Activated CD4-positive, alpha-beta memory T cell treated with anti-CD3 and anti-CD28 coated beads for 36 hours (primary cell): ENCODE data around the gene KAZN. TPM values are rescaled to one million over a fixed set of nuclear protein-coding genes. Genes with fewer than 3 reads are reported as not detected.

ENCODE experiments used
- CTCF ChIA-PET: fragments of 350-600 bp; sonication (Branson Sonifier 250); formaldehyde crosslinking; loops from one replicate; lab custom pipeline; 2021; ENCODE audit warnings: antibody characterized with exemption, inconsistent platforms; lab: Charles Lee
- POLR2A ChIA-PET: fragments of 350-600 bp; sonication (Branson Sonifier 250); formaldehyde crosslinking; loops from one replicate; lab custom pipeline; 2021; ENCODE audit warnings: antibody characterized with exemption; lab: Charles Lee
- DNase-seq: peaks from one replicate; pipeline ENCODE4 v3.0.0-alpha.2; 2020
- H3K27ac Mint-ChIP-seq: one replicate; pipeline ENCODE4 v1.8.0; 2021; ENCODE audit warnings: mixed read lengths
- H3K27me3 Mint-ChIP-seq: one replicate; pipeline ENCODE4 v1.8.0; 2021; ENCODE audit warnings: mixed read lengths
- H3K36me3 Mint-ChIP-seq: one replicate; pipeline ENCODE4 v1.8.0; 2021; ENCODE audit warnings: mixed read lengths
- H3K4me1 Mint-ChIP-seq: one replicate; pipeline ENCODE4 v1.8.0; 2021; ENCODE audit warnings: low read depth, mixed read lengths
- H3K4me3 Mint-ChIP-seq: one replicate; pipeline ENCODE4 v1.8.0; 2021; ENCODE audit warnings: mild to moderate bottlenecking, mixed read lengths
- H3K9me3 Mint-ChIP-seq: one replicate; pipeline ENCODE4 v1.8.0; 2021; ENCODE audit warnings: mixed read lengths
- intact Hi-C: fragments of 100-400 bp; cut with micrococcal nuclease; formaldehyde crosslinking; loops from one replicate; pipeline ENCODE4 v1.15.1; 2023
- total RNA-seq, 2 experiments: library from RNA; stranded (reverse); gene quantifications; one replicate each; pipeline ENCODE4 v1.2.3, GENCODE V29; 2021

The KAZN gene
- total RNA-seq, 2 experiments from 2014 or later = 0.31 to 0.33 TPM

DNA sequence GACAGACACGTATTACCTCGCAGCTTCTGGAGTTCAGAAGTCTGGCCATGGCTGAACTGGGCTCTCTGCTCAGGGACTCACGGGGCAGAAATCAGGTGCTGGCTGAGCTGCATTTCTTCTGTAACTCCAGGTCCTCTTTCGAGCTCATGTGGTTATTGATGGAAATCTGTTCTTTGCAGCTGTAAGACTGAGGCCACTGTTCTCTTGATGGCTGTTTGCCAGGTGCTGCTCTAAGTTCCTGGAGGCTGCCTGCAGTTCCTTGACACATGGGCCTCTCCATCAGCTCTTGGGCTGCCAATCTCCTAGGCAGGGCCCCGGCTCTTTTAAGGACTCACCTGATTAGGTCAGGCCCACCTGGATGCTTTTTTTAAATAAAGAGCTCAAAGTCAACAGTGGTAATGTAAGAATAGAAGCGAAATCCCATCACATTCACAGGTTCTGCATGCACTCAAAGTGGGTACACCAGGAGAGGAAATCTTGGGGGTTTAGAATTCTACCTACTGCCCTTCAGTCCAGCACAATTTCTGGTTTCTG, 139.1 kb downstream of the KAZN start:
- CTCF ChIA-PET = no interaction called here
- intact Hi-C loops = no loop called here
- Mint-ChIP-seq H3K9me3 (no peaks in the 10 kb centered on the region), H3K4me1 (no peaks in the 10 kb centered on the region), H3K4me3 (no peak overlapping the region), H3K27ac (no peak overlapping the region), H3K36me3 (no peaks in the 10 kb centered on the region), H3K27me3 (peaks cover 29% of the 10 kb centered on the region)
- no peak for DNase-seq
- POLR2A ChIA-PET = no interaction called here

GRCh38 chr1:14738235-14738634, 139.8 kb downstream of the KAZN start:
- Mint-ChIP-seq H3K36me3 (no peaks in the 10 kb centered on the region), H3K27ac (no peak overlapping the region), H3K27me3 (peaks cover 32% of the 10 kb centered on the region), H3K9me3 (no peaks in the 10 kb centered on the region), H3K4me1 (no peaks in the 10 kb centered on the region), H3K4me3 (no peak overlapping the region)
- intact Hi-C loops = no loop called here
- CTCF ChIA-PET = no interaction called here
- no peak for DNase-seq
- POLR2A ChIA-PET = no interaction called here

DNA sequence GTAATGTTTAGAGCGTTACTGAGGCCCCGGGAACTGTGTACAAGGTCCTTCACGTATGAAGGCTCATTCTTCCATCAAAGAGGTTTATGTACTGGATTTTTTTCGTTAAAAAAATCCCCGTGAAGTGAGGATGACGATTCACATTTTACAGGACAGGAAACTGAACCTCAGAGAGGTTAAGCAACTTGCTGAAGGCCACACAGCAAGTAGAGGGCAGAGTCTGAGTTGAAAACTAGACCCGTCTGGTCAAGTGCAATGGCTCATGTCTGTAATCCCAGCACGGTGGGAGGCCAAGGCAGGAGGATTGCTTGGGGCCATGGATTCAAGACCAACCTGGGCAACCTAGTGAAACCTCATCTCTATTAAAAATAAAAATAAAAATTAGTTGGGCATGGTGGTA, 140.2 kb downstream of the KAZN start:
- intact Hi-C loops = no loop called here

GRCh38 chr1:14739082-14739832, 140.8 kb downstream of the KAZN start:
- Mint-ChIP-seq H3K36me3 (no peaks in the 10 kb centered on the region), H3K27ac (no peak overlapping the region), H3K27me3 (peaks cover 32% of the 10 kb centered on the region), H3K9me3 (no peaks in the 10 kb centered on the region), H3K4me1 (no peaks in the 10 kb centered on the region), H3K4me3 (no peak overlapping the region)
- CTCF ChIA-PET = no interaction called here
- intact Hi-C loops = no loop called here
- no peak for DNase-seq
- POLR2A ChIA-PET = no interaction called here

More for the DNA sequence above, 140.2 kb downstream of the KAZN start:
- ChIA-PET CTCF (no interaction called here), POLR2A (no interaction called here)
- Mint-ChIP-seq H3K36me3 (no peaks in the 10 kb centered on the region), H3K4me3 (no peak overlapping the region), H3K9me3 (no peaks in the 10 kb centered on the region), H3K27ac (no peak overlapping the region), H3K27me3 (peaks cover 32% of the 10 kb centered on the region), H3K4me1 (no peaks in the 10 kb centered on the region)
- no peak for DNase-seq

- Mint-ChIP-seq H3K36me3 (no peaks in the 10 kb centered on the region), H3K27me3 (peaks cover 32% of the 10 kb centered on the region), H3K27ac (no peak overlapping the region), H3K9me3 (no peaks in the 10 kb centered on the region), H3K4me3 (no peak overlapping the region), H3K4me1 (no peaks in the 10 kb centered on the region)
- ChIA-PET CTCF (no interaction called here), POLR2A (no interaction called here)
- DNase-seq = no peak
- intact Hi-C loops = no loop called here
Measured at GRCh38 chr1:14740016-14740415, 141.5 kb downstream of the KAZN start.

DNA sequence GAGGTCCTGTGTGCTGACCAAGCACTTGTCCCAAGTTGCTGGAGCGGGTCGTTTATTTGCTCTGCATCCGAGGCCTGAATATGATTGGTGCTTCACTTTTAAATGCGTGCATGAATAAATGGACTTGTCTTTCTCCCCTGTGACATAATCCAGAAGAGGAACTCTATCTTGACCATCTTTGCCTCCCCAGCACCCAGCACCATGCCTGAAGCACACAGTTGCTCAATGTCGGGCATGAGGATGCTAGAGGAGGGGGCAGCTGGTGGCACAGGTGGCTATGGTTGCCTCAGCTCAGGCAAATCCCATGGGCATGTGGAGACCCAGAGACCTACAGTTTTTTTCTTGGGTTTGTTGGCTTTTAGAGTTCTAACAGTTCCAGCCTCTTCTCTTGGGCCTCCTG, 142.6 kb downstream of the KAZN start:
- H3K36me3 Mint-ChIP-seq = no peaks in the 10 kb centered on the region
- ChIA-PET POLR2A (no interaction called here), CTCF (no interaction called here)
- H3K4me1 Mint-ChIP-seq = no peaks in the 10 kb centered on the region
- no peak overlapping the region for H3K4me3 Mint-ChIP-seq
- H3K27me3 Mint-ChIP-seq = peaks cover 29% of the 10 kb centered on the region
- no peak overlapping the region for H3K27ac Mint-ChIP-seq
- no peak for DNase-seq
- H3K9me3 Mint-ChIP-seq = no peaks in the 10 kb centered on the region
- intact Hi-C loops = no loop called here

DNA sequence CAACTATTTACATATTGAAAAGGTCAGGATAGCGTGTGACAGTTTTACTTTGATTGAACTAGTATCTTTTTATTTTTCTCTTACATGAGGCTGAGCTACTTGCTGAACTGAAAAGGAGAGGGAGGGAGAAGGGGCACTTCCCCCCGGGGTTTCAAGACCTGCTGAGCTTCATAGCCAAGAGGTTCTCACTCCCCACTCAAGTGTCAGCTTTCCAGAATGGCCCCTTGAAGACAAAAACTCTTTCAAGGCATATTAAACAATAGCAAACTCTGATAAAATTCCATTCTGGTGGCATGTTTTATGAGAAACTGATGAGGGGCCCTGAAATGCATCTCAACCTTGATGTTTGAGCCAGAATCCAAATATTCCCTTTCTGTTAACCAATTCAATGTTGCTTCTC, 143.0 kb downstream of the KAZN start:
- intact Hi-C loops = no loop called here
- Mint-ChIP-seq H3K9me3 (no peaks in the 10 kb centered on the region), H3K4me3 (no peak overlapping the region), H3K27ac (no peak overlapping the region), H3K36me3 (no peaks in the 10 kb centered on the region), H3K27me3 (peaks cover 29% of the 10 kb centered on the region), H3K4me1 (no peaks in the 10 kb centered on the region)
- ChIA-PET CTCF (no interaction called here), POLR2A (no interaction called here)
- DNase-seq = no peak

- Mint-ChIP-seq H3K27ac (no peak overlapping the region), H3K36me3 (no peaks in the 10 kb centered on the region), H3K9me3 (no peaks in the 10 kb centered on the region), H3K4me1 (no peaks in the 10 kb centered on the region), H3K4me3 (no peak overlapping the region), H3K27me3 (peaks cover 24% of the 10 kb centered on the region)
- intact Hi-C loops = no loop called here
- ChIA-PET CTCF (no interaction called here), POLR2A (no interaction called here)
- DNase-seq = no peak
Measured at GRCh38 chr1:14742181-14742980, 143.9 kb downstream of the KAZN start.

DNA sequence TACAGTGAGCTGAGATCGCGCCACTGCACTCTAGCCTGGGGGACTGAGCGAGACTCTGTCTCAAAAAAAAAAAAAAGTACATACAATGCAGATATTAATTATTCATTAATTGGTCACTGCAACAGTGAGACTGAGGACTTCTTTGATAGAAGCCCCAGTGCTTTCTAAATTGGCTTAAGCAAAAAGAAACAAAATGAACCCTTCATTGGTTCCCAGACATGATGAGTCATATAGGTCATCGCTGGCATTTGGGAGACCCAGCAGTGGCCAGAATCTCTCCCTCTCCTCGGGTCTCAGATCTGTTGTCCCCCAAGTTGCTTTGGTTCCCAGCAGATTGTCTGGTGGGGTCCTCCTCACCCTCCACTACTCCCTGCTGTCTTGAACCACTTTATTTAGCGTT, 144.9 kb downstream of the KAZN start:
- Mint-ChIP-seq H3K4me3 (no peak overlapping the region), H3K27ac (no peak overlapping the region), H3K36me3 (no peaks in the 10 kb centered on the region), H3K27me3 (peaks cover 24% of the 10 kb centered on the region), H3K4me1 (no peaks in the 10 kb centered on the region), H3K9me3 (no peaks in the 10 kb centered on the region)
- POLR2A ChIA-PET = no interaction called here
- intact Hi-C loops = no loop called here
- DNase-seq = no peak
- CTCF ChIA-PET = no interaction called here

DNA sequence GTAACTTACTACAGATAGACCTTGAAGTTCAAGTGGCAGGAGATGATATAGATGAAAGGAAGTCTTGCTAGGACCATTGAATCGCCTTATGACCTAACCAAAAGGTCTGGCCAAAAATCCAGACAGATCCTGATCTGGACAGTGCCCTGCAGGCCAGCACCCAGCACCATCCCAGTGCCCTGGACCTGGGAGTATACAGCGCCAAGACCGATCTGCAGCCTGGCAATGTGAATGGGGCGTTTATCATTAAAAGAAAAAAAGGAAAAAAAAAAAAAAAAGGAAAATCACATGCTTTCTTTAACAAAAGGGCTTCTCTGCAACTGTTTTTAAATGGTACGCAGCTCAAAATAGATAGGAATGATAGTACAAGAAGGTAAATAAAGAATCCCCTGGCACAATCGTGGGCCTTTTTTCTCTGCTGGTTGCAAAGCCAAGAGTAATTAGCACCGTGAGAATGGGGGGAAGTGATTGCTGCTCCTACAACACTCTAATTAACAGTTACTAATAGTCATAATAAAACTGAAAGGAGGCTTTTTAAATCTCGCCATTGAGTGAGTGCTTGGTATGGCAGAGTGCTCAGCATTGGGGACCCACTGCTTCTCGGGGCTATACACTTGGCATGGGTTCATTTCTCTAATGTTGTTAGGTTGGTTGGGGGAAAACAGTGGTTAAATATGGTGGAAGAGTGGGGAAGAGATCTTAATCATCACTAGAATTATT, 146.7 kb downstream of the KAZN start:
- no peak overlapping the region for H3K27ac Mint-ChIP-seq
- intact Hi-C loops = no loop called here
- H3K4me3 Mint-ChIP-seq = no peak overlapping the region
- POLR2A ChIA-PET = no interaction called here
- no peak for DNase-seq
- no peaks in the 10 kb centered on the region for H3K4me1 Mint-ChIP-seq
- CTCF ChIA-PET = no interaction called here
- H3K36me3 Mint-ChIP-seq = no peaks in the 10 kb centered on the region
- H3K9me3 Mint-ChIP-seq = no peaks in the 10 kb centered on the region
- peaks cover 21% of the 10 kb centered on the region for H3K27me3 Mint-ChIP-seq

- CTCF ChIA-PET = no interaction called here
- intact Hi-C loops = no loop called here
- H3K9me3 Mint-ChIP-seq = no peaks in the 10 kb centered on the region
- H3K4me1 Mint-ChIP-seq = no peaks in the 10 kb centered on the region
- peaks cover 14% of the 10 kb centered on the region for H3K27me3 Mint-ChIP-seq
- no peak overlapping the region for H3K27ac Mint-ChIP-seq
- no peaks in the 10 kb centered on the region for H3K36me3 Mint-ChIP-seq
- no peak for DNase-seq
- POLR2A ChIA-PET = no interaction called here
- no peak overlapping the region for H3K4me3 Mint-ChIP-seq
Measured at GRCh38 chr1:14745789-14746188, 147.3 kb downstream of the KAZN start.

DNA sequence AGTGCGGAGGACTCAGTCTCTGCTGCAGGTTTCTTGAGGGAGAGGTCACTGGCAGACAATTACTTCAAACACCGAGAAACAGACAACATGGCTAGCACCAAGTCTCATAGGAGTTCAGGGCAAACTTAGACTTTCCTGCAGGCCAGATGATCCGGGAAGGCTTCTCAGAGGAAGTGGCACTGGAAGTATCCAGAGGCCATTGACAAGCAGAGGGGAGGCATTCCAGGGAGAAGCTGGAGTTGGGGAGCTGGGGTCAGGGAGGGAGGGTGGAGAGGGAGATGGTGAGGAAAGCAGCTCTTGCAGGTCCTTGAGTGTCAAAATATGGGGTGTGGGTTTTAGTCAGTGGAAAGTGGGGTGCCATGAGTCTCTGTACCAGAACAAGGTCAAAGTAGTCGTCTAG, 147.9 kb downstream of the KAZN start:
- CTCF ChIA-PET = no interaction called here
- Mint-ChIP-seq H3K27me3 (peaks cover 9% of the 10 kb centered on the region), H3K27ac (no peak overlapping the region), H3K4me3 (no peak overlapping the region), H3K36me3 (no peaks in the 10 kb centered on the region), H3K4me1 (no peaks in the 10 kb centered on the region), H3K9me3 (no peaks in the 10 kb centered on the region)
- POLR2A ChIA-PET = no interaction called here
- intact Hi-C loops = no loop called here
- DNase-seq = no peak
